GM12872 (cell line): Measurements from ENCODE around the gene SPHKAP.

Experiments
- TF ChIP-seq, protein P1 (sequence below): IDR thresholded peaks from 3 replicates; pipeline ENCODE4 v1.5.1; 2011; ENCODE audit warnings: low read depth, mild to moderate bottlenecking, low read length, moderate library complexity; ENCODE audit not compliant: insufficient read depth

Gene SPHKAP

GRCh38 chr2:228086561-228086960 lies 94.9 kb downstream of the SPHKAP start:
- TF ChIP-seq, protein P1, sequence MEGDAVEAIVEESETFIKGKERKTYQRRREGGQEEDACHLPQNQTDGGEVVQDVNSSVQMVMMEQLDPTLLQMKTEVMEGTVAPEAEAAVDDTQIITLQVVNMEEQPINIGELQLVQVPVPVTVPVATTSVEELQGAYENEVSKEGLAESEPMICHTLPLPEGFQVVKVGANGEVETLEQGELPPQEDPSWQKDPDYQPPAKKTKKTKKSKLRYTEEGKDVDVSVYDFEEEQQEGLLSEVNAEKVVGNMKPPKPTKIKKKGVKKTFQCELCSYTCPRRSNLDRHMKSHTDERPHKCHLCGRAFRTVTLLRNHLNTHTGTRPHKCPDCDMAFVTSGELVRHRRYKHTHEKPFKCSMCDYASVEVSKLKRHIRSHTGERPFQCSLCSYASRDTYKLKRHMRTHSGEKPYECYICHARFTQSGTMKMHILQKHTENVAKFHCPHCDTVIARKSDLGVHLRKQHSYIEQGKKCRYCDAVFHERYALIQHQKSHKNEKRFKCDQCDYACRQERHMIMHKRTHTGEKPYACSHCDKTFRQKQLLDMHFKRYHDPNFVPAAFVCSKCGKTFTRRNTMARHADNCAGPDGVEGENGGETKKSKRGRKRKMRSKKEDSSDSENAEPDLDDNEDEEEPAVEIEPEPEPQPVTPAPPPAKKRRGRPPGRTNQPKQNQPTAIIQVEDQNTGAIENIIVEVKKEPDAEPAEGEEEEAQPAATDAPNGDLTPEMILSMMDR, result no peak

DNA sequence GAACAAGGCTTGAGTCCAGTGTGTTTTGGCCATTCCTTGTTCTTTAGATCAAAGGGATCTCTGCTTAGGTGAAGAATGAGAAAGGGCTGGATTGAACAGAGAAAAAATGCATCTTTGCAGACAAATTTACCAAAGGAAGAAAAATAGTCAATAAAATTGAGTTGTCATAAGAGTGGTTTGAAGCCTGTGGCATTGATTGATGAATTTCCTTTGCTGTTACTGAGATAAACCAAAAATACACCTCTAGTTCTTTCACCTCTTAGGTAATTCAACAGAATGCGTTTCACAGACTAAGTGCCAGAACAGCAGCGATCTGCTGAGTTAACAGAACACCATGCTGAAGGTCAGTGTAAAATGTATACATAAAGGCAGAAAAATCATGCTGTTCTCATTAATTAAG lies 96.8 kb downstream of the SPHKAP start:
- TF ChIP-seq, protein P1, result no peak

DNA sequence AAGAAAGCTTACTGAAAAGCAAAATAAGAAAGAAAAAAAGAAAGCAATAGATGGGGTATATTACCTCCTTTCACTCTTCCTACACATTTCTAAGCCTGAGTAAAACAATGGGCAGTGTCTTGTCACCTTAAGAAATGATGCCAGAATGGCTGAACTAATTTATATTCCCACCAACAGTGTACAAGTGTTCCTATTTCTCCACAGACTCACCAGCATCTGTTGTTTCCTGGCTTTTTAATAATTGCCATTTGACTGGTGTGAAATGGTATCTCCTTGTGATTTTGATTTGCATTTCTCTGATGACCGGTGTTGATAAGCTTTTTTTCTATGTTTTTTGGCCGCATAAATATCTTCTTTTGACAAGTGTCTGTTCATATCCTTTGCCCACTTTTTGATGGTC lies 98.4 kb downstream of the SPHKAP start:
- TF ChIP-seq, protein P1, result no peak

DNA sequence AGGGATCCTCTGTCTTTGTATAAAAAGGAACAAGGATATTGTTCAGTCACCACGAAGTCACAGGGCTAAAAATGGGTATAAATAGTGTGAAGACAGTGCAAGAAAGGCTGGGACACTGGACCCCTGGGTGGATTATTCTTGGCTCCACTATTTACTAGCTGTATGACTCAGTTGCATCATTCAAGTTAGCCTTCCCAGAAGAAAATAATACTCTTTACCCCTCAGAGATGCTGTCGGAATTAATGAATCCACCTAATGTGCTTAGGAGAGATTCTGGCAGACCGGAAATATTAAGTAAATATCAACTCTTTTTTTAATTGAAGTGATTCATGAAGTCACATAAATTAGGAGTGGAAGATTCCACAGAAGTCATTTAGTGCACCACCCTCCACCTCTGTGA lies 98.9 kb downstream of the SPHKAP start:
- TF ChIP-seq, protein P1, result no peak

GRCh38 chr2:228079194-228079593 lies 102.3 kb downstream of the SPHKAP start:
- TF ChIP-seq, protein P1, result no peak

DNA sequence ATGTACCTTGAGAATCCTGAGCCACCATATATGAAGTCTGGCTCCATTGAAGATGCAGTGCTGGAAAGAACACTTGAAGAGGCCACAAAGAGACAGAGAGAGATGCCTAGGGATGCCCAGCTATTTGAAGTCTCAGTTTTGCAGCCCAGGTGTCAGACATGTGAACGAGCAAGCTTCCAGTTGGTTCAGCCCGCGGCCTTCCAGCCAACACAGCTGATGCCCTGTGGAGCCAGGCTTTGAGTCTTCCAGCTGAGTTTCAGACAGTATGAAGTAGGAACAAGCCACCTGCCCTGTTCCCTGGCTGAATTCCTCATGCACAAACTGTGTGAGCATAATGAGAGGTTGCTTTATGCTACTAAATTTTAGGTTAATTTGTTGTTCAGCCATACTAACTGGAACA lies 108.8 kb downstream of the SPHKAP start:
- TF ChIP-seq, protein P1, result no peak

DNA sequence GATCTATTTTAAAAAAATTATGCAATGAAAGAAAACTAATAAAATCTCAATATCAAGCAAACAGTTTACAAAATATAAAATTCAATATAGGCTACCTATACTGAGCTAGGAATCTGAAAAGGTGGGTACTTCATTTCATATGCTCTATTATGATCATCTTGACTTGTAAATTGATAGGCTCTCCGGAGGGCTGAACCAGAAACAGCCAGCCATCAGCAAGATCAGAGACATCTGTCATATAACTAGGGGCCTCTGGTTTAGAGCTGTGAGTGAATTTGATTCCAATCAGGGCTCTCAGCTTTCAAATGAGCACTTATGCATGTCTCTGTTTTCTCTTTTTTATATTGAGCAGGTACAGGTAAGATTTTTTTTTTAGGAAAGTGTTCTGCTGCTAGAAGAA lies 114.2 kb downstream of the SPHKAP start:
- TF ChIP-seq, protein P1, result no peak
